ENCODE results near the gene TNK2. TPM values are rescaled to one million over a fixed set of nuclear protein-coding genes. Genes with fewer than 3 reads are reported as not detected.

Gene TNK2
- total and polyA plus RNA-seq, 2 of the 8 experiments (the other 6 are each of a cell fraction or from before 2014, with no cell fraction given): 10.4 to 33.9 TPM

DNA sequence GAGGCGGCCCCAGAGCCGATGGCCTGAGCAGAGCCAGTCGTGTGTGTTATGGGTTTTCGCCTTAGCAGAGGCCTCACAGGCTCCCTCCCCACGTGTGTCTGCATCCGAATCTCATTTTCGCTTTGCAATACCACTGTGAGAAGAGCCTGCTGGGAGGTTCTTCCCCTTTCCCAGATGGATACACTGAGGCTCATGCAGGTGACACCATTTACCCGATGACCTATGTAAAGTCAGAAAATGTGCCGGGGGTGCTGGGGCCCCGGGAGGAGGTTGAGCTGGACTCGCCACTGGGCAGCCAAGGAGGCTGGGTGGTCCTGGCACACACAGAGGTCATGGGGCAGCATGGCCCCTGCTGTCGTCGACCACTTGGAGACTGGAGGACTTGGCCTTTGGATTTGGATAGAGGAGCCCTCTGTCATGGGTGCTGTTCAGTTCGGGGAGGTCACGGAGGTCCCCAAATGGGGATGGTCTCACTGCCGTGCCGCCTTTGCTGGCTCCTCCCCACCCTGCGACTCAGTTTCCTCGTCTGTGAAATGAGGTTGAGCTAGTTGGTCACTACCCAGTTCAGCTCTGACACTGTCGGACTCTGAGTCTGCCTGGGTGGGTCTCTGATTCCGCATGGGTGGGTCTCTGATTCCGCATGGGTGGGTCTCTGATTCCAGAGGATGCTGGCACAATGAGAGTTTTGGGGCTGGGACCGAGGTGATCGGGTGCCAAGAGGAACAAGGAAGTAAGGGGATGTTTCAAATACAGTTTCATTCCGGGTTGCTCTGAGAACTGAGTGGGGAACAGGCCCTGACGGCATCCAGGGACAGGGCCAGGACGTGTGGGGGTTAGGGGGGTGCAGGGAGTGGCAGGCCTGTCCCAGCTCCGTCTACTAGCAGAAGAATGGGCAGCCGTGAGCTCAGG lies 73.4 kb downstream of the TNK2 start:
- FAIRE-seq (no peak), DNase-seq (ENCODE audit: low read depth in 1 of 2, low spot score in 2 of 2) (no peak)
- Histone ChIP-seq H3K4ac (replicated peaks; ENCODE audit: insufficient read length, low read depth, low read length) (no peak overlapping the region), H2AFZ (ENCODE audit: low read length) (no peak overlapping the region), H2BK20ac (ENCODE audit: low read length) (no peak overlapping the region), H3K9ac (replicated peaks in 1 of 4; ENCODE audit: extremely low read depth in 1 of 4, low read depth in 3 of 4, low read length in 3 of 4) (0 out of 7 replicates have a peak overlapping the region, but pooled peaks of 1 of the 4 experiments have one; percentile 13), H3K56ac (replicated peaks; ENCODE audit: insufficient read length, low read depth, low read length) (no peak overlapping the region), H2BK12ac (ENCODE audit: low read depth, low read length) (no peak overlapping the region), H3K36me3 (ENCODE audit: control insufficient read depth in 2 of 4, insufficient read depth in 4 of 4, low read length in 3 of 4) (no peaks in the 10 kb centered on the region), H3K79me1 (ENCODE audit: low read depth, low read length) (no peaks in the 10 kb centered on the region), H2BK120ac (replicated peaks; ENCODE audit: low read depth, low read length) (no peak overlapping the region), H3K9me3 (ENCODE audit: insufficient read depth in 2 of 2, low read depth in 1 of 2, low read length in 1 of 2) (peaks cover 0 to 2% of the 10 kb centered on the region in 2 experiments; a peak in 1 of 4 replicates), H3K23ac (ENCODE audit: insufficient read length) (no peak overlapping the region), H2AK5ac (ENCODE audit: low read depth, low read length) (no peak overlapping the region), H3K4me2 (ENCODE audit: insufficient read depth in 1 of 2, low read depth in 2 of 2, low read length in 2 of 2) (no peak overlapping the region), H2BK5ac (ENCODE audit: low read depth, low read length) (0 out of 2 replicates have a peak overlapping the region, but pooled peaks have one; percentile 52), H4K20me1 (replicated peaks in 1 of 2; ENCODE audit: control insufficient read depth in 1 of 2, insufficient read depth in 2 of 2, low read length in 2 of 2) (no peaks in the 10 kb centered on the region), H3K23me2 (ENCODE audit: low read depth, low read length) (no peaks in the 10 kb centered on the region), H3K27ac (ENCODE audit: low read depth, low read length) (no peak overlapping the region), H3K4me3 (ENCODE audit: extremely low read depth in 1 of 4, insufficient read depth in 2 of 4, low read depth in 3 of 4, low read length in 4 of 4) (no peak overlapping the region), H3K27me3 (replicated peaks in 1 of 4; ENCODE audit: control insufficient read depth in 3 of 4, extremely low read depth in 1 of 4, insufficient read depth in 3 of 4, low read length in 3 of 4) (no peaks in the 10 kb centered on the region), H3K18ac (ENCODE audit: extremely low read depth, low read length) (no peak overlapping the region), H3K79me2 (ENCODE audit: control insufficient read depth in 1 of 2, insufficient read depth in 2 of 2, low read length in 2 of 2) (no peaks in the 10 kb centered on the region), H2BK15ac (ENCODE audit: low read length) (0 out of 2 replicates have a peak overlapping the region, but pooled peaks have one; percentile 46), H3K4me1 (replicated peaks in 1 of 4; ENCODE audit: control insufficient read depth in 3 of 4, insufficient read depth in 4 of 4, low read length in 3 of 4) (peaks cover 0 to 10% (median 5%) of the 10 kb centered on the region in 4 experiments; a peak in 6 of 7 replicates), H4K8ac (ENCODE audit: extremely low read depth, insufficient read depth, low read length) (no peak overlapping the region), H4K5ac (ENCODE audit: insufficient read length, low read depth, low read length) (no peak overlapping the region), H4K91ac (replicated peaks; ENCODE audit: insufficient read length, low read length) (no peak overlapping the region), H3K14ac (ENCODE audit: insufficient read length) (no peak overlapping the region)
- POLR2A ChIA-PET (ENCODE audit: partially characterized antibody): interaction anchor here (1.4 kb wide), 1 partner anchor 20 kb away, joined by 4 read pairs; no protein-coding TSS in a partner anchor
- 91% methylated on average over 27 of the region's 29 CpGs; no CpG with 5 or more reads in 1 of the 2 experiments for WGBS, 2 experiments (ENCODE audit: extremely low coverage in 1 of 2, insufficient coverage in 1 of 2, insufficient read length in 1 of 2, insufficient replicate concordance in 2 of 2, low coverage in 1 of 2, low lambda C conversion rate in 2 of 2, missing lambda C conversion rate in 1 of 2)
- CTCF ChIA-PET (ENCODE audit: partially characterized antibody): interaction anchor here (0.7 to 2.7 kb wide), 4 partner anchors 16 to 61 kb away, joined by 3 to 13 read pairs (median 5); no protein-coding TSS in a partner anchor
- TF ChIP-seq RBBP5 (IDR thresholded peaks at IDR 0.05; ENCODE audit: borderline replicate concordance, low read depth, low read length) (no peak), SRF (IDR thresholded peaks at IDR 0.05; ENCODE audit: low read depth, low read length) (no peak), CBX8 (IDR thresholded peaks at IDR 0.05; ENCODE audit: borderline replicate concordance, low read depth, low read length) (no peak), SP1 (IDR thresholded peaks at IDR 0.05; ENCODE audit: low read depth, low read length) (no peak), SIRT6 (IDR thresholded peaks at IDR 0.05; ENCODE audit: low read length) (no peak), SAP30 (IDR thresholded peaks at IDR 0.05; ENCODE audit: insufficient read depth, insufficient replicate concordance, low read length) (no peak), TAF7 (optimal IDR thresholded peaks at IDR 0.05; ENCODE audit: borderline replicate concordance, low read depth, low read length) (no peak), CEBPB (IDR thresholded peaks at IDR 0.05; ENCODE audit: low read depth, low read length) (no peak)
- TF ChIP-seq, protein P1, sequence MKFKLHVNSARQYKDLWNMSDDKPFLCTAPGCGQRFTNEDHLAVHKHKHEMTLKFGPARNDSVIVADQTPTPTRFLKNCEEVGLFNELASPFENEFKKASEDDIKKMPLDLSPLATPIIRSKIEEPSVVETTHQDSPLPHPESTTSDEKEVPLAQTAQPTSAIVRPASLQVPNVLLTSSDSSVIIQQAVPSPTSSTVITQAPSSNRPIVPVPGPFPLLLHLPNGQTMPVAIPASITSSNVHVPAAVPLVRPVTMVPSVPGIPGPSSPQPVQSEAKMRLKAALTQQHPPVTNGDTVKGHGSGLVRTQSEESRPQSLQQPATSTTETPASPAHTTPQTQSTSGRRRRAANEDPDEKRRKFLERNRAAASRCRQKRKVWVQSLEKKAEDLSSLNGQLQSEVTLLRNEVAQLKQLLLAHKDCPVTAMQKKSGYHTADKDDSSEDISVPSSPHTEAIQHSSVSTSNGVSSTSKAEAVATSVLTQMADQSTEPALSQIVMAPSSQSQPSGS (IDR thresholded peaks at IDR 0.05; ENCODE audit: low read length): no peak
